ENCODE data around the gene RBM17.

RBM17 gene

DNA sequence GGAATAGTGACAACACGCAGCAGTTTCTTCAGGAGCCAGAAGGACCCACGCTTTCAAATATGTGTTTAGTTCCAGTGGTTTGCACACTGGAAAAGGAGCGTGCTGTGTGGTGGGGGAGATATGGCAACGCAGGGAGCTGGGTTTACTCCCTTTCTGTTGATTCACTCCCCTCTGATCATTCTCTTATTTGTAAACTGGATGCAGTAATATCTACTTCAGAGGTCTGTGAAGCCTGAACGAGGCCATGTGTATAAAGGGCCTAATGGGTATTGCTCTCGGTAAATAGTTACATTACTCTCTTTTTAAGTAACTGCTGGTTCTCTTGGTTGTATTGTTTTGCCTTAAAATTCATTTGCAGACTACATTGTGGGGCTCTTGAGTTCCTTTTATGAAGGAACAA is 19.2 kb downstream of the RBM17 start:
- Histone ChIP-seq H3K36me3 (ENCODE audit: control insufficient read depth, insufficient read depth, low read length) (no peaks in the 10 kb centered on the region), H3K79me2 (peaks cover 10% of the 10 kb centered on the region), H3K4me1 (no peaks in the 10 kb centered on the region), H3K9ac (no peak overlapping the region), H3K27ac (no peak overlapping the region), H3K4me2 (ENCODE audit: low read length) (no peak overlapping the region), H3K27me3 (ENCODE audit: control insufficient read depth, insufficient read depth, low read length) (no peaks in the 10 kb centered on the region), H3K4me3 (ENCODE audit: low read depth, low read length) (no peak overlapping the region), H2AFZ (no peak overlapping the region), H3K9me3 (ENCODE audit: control insufficient read depth, low read length) (no peaks in the 10 kb centered on the region)
- TF ChIP-seq, protein P1, sequence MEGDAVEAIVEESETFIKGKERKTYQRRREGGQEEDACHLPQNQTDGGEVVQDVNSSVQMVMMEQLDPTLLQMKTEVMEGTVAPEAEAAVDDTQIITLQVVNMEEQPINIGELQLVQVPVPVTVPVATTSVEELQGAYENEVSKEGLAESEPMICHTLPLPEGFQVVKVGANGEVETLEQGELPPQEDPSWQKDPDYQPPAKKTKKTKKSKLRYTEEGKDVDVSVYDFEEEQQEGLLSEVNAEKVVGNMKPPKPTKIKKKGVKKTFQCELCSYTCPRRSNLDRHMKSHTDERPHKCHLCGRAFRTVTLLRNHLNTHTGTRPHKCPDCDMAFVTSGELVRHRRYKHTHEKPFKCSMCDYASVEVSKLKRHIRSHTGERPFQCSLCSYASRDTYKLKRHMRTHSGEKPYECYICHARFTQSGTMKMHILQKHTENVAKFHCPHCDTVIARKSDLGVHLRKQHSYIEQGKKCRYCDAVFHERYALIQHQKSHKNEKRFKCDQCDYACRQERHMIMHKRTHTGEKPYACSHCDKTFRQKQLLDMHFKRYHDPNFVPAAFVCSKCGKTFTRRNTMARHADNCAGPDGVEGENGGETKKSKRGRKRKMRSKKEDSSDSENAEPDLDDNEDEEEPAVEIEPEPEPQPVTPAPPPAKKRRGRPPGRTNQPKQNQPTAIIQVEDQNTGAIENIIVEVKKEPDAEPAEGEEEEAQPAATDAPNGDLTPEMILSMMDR (IDR thresholded peaks at IDR 0.05), result no peak

DNA sequence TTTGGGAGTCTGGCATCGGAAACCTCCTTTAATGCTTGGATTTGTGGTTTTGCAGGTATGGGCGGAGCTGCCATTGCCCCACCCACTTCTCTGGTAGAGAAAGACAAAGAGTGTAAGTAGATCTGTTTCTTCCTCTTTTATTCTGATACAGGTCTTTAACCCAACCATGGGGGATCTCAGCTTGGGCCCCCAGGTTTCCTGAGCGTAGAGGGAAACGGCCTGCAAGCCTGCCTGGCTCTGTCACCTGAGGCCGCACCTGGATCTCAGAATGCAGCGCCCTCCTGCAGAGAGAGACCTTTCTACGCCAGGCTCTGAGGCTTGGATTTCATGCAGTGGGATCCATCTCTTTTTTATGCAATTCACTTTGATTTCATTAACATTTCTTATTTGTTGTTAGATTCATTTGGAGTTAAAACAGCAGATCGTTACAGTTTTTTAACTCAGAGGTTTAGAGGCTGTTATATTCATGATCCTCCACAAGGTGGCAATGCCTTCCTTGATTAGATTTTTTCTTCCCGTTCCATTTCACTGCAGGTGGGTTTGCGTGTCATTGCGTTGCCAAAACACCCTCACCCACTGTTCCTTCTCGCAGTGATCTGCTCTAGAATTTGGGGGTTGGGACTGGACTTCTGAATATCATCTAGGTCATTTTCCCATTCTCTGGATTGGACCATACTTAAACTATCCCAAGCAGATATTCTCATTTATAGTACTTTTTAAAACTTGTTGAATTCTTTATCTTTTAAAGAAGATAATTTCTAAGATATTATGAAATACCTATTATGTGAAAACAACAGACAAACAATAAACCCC is 20.0 kb downstream of the RBM17 start:
- H3K9me3 ChIP-seq (ENCODE audit: control insufficient read depth, low read length), result no peaks in the 10 kb centered on the region
- no peaks in the 10 kb centered on the region for H3K27me3 ChIP-seq (ENCODE audit: control insufficient read depth, insufficient read depth, low read length)
- TF ChIP-seq, protein P1 (IDR thresholded peaks at IDR 0.05), result peak; percentile 72
- no peak overlapping the region for H3K27ac ChIP-seq
- no peaks in the 10 kb centered on the region for H3K36me3 ChIP-seq (ENCODE audit: control insufficient read depth, insufficient read depth, low read length)
- H3K4me2 ChIP-seq (ENCODE audit: low read length), result no peak overlapping the region
- no peaks in the 10 kb centered on the region for H3K4me1 ChIP-seq
- peaks cover 10% of the 10 kb centered on the region for H3K79me2 ChIP-seq
- H3K9ac ChIP-seq, result no peak overlapping the region
- H2AFZ ChIP-seq, result no peak overlapping the region
- no peak overlapping the region for H3K4me3 ChIP-seq (ENCODE audit: low read depth, low read length)

DNA sequence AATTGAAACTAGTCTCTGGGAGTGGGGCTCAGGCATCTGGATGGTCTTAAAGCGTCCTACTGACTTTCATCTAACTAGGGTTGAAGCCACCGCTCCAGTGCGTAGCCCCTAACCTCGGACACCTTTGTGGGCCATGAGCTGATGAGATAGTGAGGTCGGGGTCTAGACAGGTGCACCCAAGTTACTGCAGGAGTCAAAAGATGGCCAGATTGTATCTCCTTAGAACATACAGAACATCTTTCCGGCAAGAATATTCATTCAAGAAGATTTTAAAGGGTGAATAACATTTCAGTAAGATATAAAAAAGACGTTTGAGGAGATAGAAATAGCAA is 20.6 kb downstream of the RBM17 start:
- TF ChIP-seq, protein P1 (IDR thresholded peaks at IDR 0.05), result no peak
- no peak overlapping the region for H3K4me2 ChIP-seq (ENCODE audit: low read length)

DNA sequence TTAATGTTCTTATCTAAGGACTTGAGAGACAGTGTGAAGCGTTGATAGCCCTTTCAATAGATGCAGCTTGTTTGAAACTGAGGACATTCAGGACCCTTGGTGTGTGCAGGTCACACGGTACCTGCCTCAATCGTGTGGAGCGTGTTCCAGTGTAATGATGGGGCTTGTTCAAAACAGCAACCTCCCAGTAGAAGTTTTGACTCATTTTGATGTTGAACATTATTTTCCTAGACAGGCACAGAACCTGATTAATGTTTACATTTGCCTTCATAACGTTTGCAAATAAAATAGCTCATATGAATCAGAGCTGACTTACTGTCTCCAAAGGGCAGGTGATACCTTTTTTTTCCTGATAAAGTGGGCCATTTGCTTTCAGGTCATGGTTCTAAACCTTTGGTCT is 21.3 kb downstream of the RBM17 start:
- no peak overlapping the region for H3K4me2 ChIP-seq (ENCODE audit: low read length)
- no peaks in the 10 kb centered on the region for H3K9me3 ChIP-seq (ENCODE audit: control insufficient read depth, low read length)
- H3K27me3 ChIP-seq (ENCODE audit: control insufficient read depth, insufficient read depth, low read length), result no peaks in the 10 kb centered on the region
- H2AFZ ChIP-seq, result no peak overlapping the region
- no peaks in the 10 kb centered on the region for H3K4me1 ChIP-seq
- H3K36me3 ChIP-seq (ENCODE audit: control insufficient read depth, insufficient read depth, low read length), result no peaks in the 10 kb centered on the region
- no peak overlapping the region for H3K9ac ChIP-seq
- TF ChIP-seq, protein P1 (IDR thresholded peaks at IDR 0.05), result no peak
- no peak overlapping the region for H3K4me3 ChIP-seq (ENCODE audit: low read depth, low read length)
- peaks cover 10% of the 10 kb centered on the region for H3K79me2 ChIP-seq
- H3K27ac ChIP-seq, result no peak overlapping the region

More for the DNA sequence above, 20.6 kb downstream of the RBM17 start:
- Histone ChIP-seq H3K36me3 (ENCODE audit: control insufficient read depth, insufficient read depth, low read length) (no peaks in the 10 kb centered on the region), H3K9me3 (ENCODE audit: control insufficient read depth, low read length) (no peaks in the 10 kb centered on the region), H3K27ac (no peak overlapping the region), H3K79me2 (peaks cover 10% of the 10 kb centered on the region), H3K4me3 (ENCODE audit: low read depth, low read length) (no peak overlapping the region), H3K9ac (no peak overlapping the region), H3K27me3 (ENCODE audit: control insufficient read depth, insufficient read depth, low read length) (no peaks in the 10 kb centered on the region), H3K4me1 (no peaks in the 10 kb centered on the region), H2AFZ (no peak overlapping the region)

DNA sequence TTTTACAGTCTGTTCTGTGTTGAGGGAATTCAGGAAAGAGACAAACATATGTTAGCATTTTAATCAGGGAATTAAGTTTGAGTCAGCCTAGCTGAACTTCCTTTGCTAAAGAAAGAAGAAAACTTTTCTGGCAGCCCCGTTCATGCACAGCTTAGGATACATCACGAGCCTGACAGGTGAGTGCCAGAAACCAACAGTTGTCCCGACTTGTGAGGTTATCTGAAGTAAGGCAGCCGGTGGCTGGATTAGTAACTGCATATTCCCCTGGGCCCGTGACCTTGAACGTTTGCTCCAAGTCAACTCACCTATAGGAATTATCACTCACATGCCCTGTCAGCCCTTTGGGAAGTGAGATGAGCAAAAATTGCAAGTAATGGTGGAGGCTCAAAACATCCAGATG is 24.1 kb downstream of the RBM17 start:
- H3K9me3 ChIP-seq (ENCODE audit: control insufficient read depth, low read length), result no peaks in the 10 kb centered on the region
- H3K4me3 ChIP-seq (ENCODE audit: low read depth, low read length), result no peak overlapping the region
- TF ChIP-seq, protein P1 (IDR thresholded peaks at IDR 0.05), result no peak
- no peaks in the 10 kb centered on the region for H3K4me1 ChIP-seq
- no peak overlapping the region for H3K4me2 ChIP-seq (ENCODE audit: low read length)
- no peaks in the 10 kb centered on the region for H3K36me3 ChIP-seq (ENCODE audit: control insufficient read depth, insufficient read depth, low read length)
- H3K27me3 ChIP-seq (ENCODE audit: control insufficient read depth, insufficient read depth, low read length), result no peaks in the 10 kb centered on the region
- H3K79me2 ChIP-seq, result peaks cover 10% of the 10 kb centered on the region
- H3K27ac ChIP-seq, result no peak overlapping the region
- no peak overlapping the region for H2AFZ ChIP-seq
- H3K9ac ChIP-seq, result no peak overlapping the region

Data from parathyroid adenoma (tissue), 2 donors.